Ovary (tissue), 3 donors: ENCODE results near the gene STING1.

Experiments used
- CTCF ChIP-seq, 3 donors: fragments of 450-650 bp in 2 of 3; fragments of 200-600 bp in 1 of 3; IDR thresholded peaks; one replicate each; pipeline versions ENCODE4 v1.5.1 to v1.8.0; 2016 to 2022; ENCODE audit warnings: antibody characterized with exemption in 3 of 3, mild to moderate bottlenecking in 1 of 3
- EP300 ChIP-seq: sonication (generic); formaldehyde crosslinking; IDR thresholded peaks from one replicate; pipeline ENCODE4 v1.6.1; 2017; ENCODE audit warnings: antibody characterized with exemption
- donor health status: DM: no; HTN: no; CAD: no.

GRCh38 chr5:139461176-139461575 is 21.4 kb downstream of the STING1 start:
- no peak for TF ChIP-seq CTCF (IDR thresholded peaks at IDR 0.05)
- TF ChIP-seq EP300 = no peak
